Loucy (cell line): ENCODE data around the gene FNDC10.

ENCODE experiments used
- H2AFZ ChIP-seq: fragments of 200-600 bp; sonication (generic); 2 replicates; pipeline ENCODE4 v1.6.0; 2016; ENCODE audit warnings: antibody characterized with exemption, mild to moderate bottlenecking, low read length, moderate library complexity
- H3F3A ChIP-seq: fragments of 200-600 bp; 2 replicates; pipeline ENCODE4 v1.6.0; 2016; ENCODE audit warnings: antibody characterized with exemption, low read depth, mild to moderate bottlenecking
- H3K27me3 ChIP-seq: fragments of 200-600 bp; sonication (generic); 2 replicates; pipeline ENCODE4 v1.6.1; 2014; ENCODE audit warnings: low read length, mild to moderate bottlenecking; ENCODE audit not compliant: insufficient read depth, poor library complexity, severe bottlenecking
- H3K36me3 ChIP-seq: fragments of 200-600 bp; sonication (generic); 2 replicates; pipeline ENCODE4 v1.6.1; 2016; ENCODE audit warnings: low read length; ENCODE audit not compliant: insufficient read depth
- H3K4me1 ChIP-seq: fragments of 200-600 bp; sonication (generic); 2 replicates; pipeline ENCODE4 v1.5.1; 2014; ENCODE audit warnings: low read length, mild to moderate bottlenecking; ENCODE audit not compliant: insufficient read depth, poor library complexity, severe bottlenecking
- H3K4me2 ChIP-seq: fragments of 200-600 bp; sonication (generic); 2 replicates; pipeline ENCODE4 v1.6.0; 2014; ENCODE audit warnings: antibody characterized with exemption, low read length, low read depth, mild to moderate bottlenecking; ENCODE audit not compliant: poor library complexity, severe bottlenecking
- H3K4me3 ChIP-seq: fragments of 200-600 bp; sonication (generic); 2 replicates; pipeline ENCODE4 v1.5.1; 2014; ENCODE audit warnings: low read length, mild to moderate bottlenecking, mixed read lengths; ENCODE audit not compliant: poor library complexity, severe bottlenecking
- H3K79me2 ChIP-seq: fragments of 200-600 bp; sonication (generic); 2 replicates; pipeline ENCODE4 v1.6.1; 2014; ENCODE audit warnings: low read length; ENCODE audit not compliant: insufficient read depth
- H3K9ac ChIP-seq: fragments of 200-600 bp; sonication (generic); 2 replicates; pipeline ENCODE4 v1.6.0; 2014; ENCODE audit warnings: mild to moderate bottlenecking, low read depth, low read length, moderate library complexity; ENCODE audit not compliant: poor library complexity, severe bottlenecking
- H3K9me2 ChIP-seq: fragments of 200-600 bp; sonication (generic); replicated peaks from 2 replicates; pipeline ENCODE4 v1.6.1; 2016; ENCODE audit warnings: low read depth, low read length, mixed read lengths
- H3K9me3 ChIP-seq: fragments of 200-600 bp; sonication (generic); 2 replicates; pipeline ENCODE4 v1.6.1; 2014; ENCODE audit warnings: mild to moderate bottlenecking, antibody characterized with exemption, low read length, low read depth; ENCODE audit not compliant: insufficient read depth
- H4K20me1 ChIP-seq: fragments of 200-600 bp; sonication (generic); 2 replicates; pipeline ENCODE4 v1.6.0; 2014; ENCODE audit warnings: antibody characterized with exemption, low read length, mild to moderate bottlenecking; ENCODE audit not compliant: insufficient read depth, poor library complexity, severe bottlenecking
- CTCF ChIP-seq: fragments of 200-600 bp; sonication (generic); conservative IDR thresholded peaks from 2 replicates; pipeline ENCODE4 v1.5.1; 2014; ENCODE audit warnings: mild to moderate bottlenecking, antibody characterized with exemption, low read length
- EZH2phosphoT487 ChIP-seq: fragments of 200-600 bp; IDR thresholded peaks from 2 replicates; pipeline ENCODE4 v1.6.1; 2018; ENCODE audit warnings: antibody characterized with exemption, mild to moderate bottlenecking, moderate library complexity, borderline replicate concordance

FNDC10 gene

GRCh38 chr1:1602968-1603506 lies 3.1 kb upstream of the FNDC10 start:
- Histone ChIP-seq H4K20me1 (no peaks in the 10 kb centered on the region), H3K4me3 (no peak overlapping the region), H3K79me2 (no peaks in the 10 kb centered on the region), H3K36me3 (no peaks in the 10 kb centered on the region), H3K27me3 (no peaks in the 10 kb centered on the region), H3K4me1 (no peaks in the 10 kb centered on the region), H2AFZ (no peak overlapping the region; the same call in 1 of the 2 replicates), H3K4me2 (no peak overlapping the region), H3F3A (no peaks in the 10 kb centered on the region), H3K9me2 (no peaks in the 10 kb centered on the region), H3K9ac (no peak overlapping the region), H3K9me3 (no peaks in the 10 kb centered on the region)
- no peak for TF ChIP-seq EZH2phosphoT487
- TF ChIP-seq CTCF = no peak

GRCh38 chr1:1602304-1602967 lies 2.5 kb upstream of the FNDC10 start:
- Histone ChIP-seq H2AFZ (no peak overlapping the region; the same call in 1 of the 2 replicates), H3K9me3 (no peaks in the 10 kb centered on the region), H3K9ac (no peak overlapping the region), H3K36me3 (no peaks in the 10 kb centered on the region), H3F3A (no peaks in the 10 kb centered on the region), H3K4me1 (no peaks in the 10 kb centered on the region), H3K79me2 (no peaks in the 10 kb centered on the region), H3K9me2 (no peaks in the 10 kb centered on the region), H3K4me3 (no peak overlapping the region), H3K4me2 (no peak overlapping the region), H3K27me3 (no peaks in the 10 kb centered on the region), H4K20me1 (no peaks in the 10 kb centered on the region)
- TF ChIP-seq EZH2phosphoT487 (no peak), CTCF (no peak)

GRCh38 chr1:1601564-1602303 lies 1.8 kb upstream of the FNDC10 start:
- Histone ChIP-seq H3K9me3 (no peaks in the 10 kb centered on the region), H3K9ac (no peak overlapping the region), H3F3A (no peaks in the 10 kb centered on the region), H3K9me2 (no peaks in the 10 kb centered on the region), H3K4me2 (no peak overlapping the region), H4K20me1 (no peaks in the 10 kb centered on the region), H3K27me3 (no peaks in the 10 kb centered on the region), H3K4me1 (no peaks in the 10 kb centered on the region), H2AFZ (no peak overlapping the region), H3K79me2 (no peaks in the 10 kb centered on the region), H3K36me3 (no peaks in the 10 kb centered on the region), H3K4me3 (no peak overlapping the region)
- TF ChIP-seq CTCF = no peak
- TF ChIP-seq EZH2phosphoT487 = no peak
